ENCODE results near the gene EPB41L4B.

Gene EPB41L4B

GRCh38 chr9:109321727-109322126 lies 868 bp upstream of the EPB41L4B start:
- DNase-seq (ENCODE audit: low read depth in 2 of 3, low spot score in 2 of 3): no peak

GRCh38 chr9:109320331-109320741 lies 523 bp downstream of the EPB41L4B start:
- no peak for DNase-seq (ENCODE audit: low read depth in 2 of 3, low spot score in 2 of 3)

GRCh38 chr9:109319626-109320241 lies 1.1 kb downstream of the EPB41L4B start:
- no peak for DNase-seq (ENCODE audit: low read depth in 2 of 3, low spot score in 2 of 3)

GRCh38 chr9:109319017-109319625 lies 1.7 kb downstream of the EPB41L4B start:
- no peak for DNase-seq (ENCODE audit: low read depth in 2 of 3, low spot score in 2 of 3)

- no peak for DNase-seq (ENCODE audit: low read depth in 2 of 3, low spot score in 2 of 3)
These were observed 2.7 kb downstream of the EPB41L4B start for GRCh38 chr9:109317979-109318741.

GRCh38 chr9:109317311-109317978 lies 3.4 kb downstream of the EPB41L4B start:
- DNase-seq (ENCODE audit: low read depth in 2 of 3, low spot score in 2 of 3): no peak

- no peak for DNase-seq (ENCODE audit: low read depth in 2 of 3, low spot score in 2 of 3)
These were observed 4.6 kb downstream of the EPB41L4B start for GRCh38 chr9:109316207-109316640.

- DNase-seq (ENCODE audit: low read depth in 2 of 3, low spot score in 2 of 3): no peak
These were observed 5.2 kb downstream of the EPB41L4B start for GRCh38 chr9:109315480-109316206.

- DNase-seq (ENCODE audit: low read depth in 2 of 3, low spot score in 2 of 3): no peak
These were observed 6.8 kb downstream of the EPB41L4B start for GRCh38 chr9:109314011-109314531.

- no peak for DNase-seq (ENCODE audit: low read depth in 2 of 3, low spot score in 2 of 3)
These were observed 7.5 kb downstream of the EPB41L4B start for GRCh38 chr9:109313351-109313750.

GRCh38 chr9:109312783-109313182 lies 8.1 kb downstream of the EPB41L4B start:
- no peak for DNase-seq (ENCODE audit: low read depth in 2 of 3, low spot score in 2 of 3)

GRCh38 chr9:109311731-109312130 lies 9.1 kb downstream of the EPB41L4B start:
- no peak for DNase-seq (ENCODE audit: low read depth in 2 of 3, low spot score in 2 of 3)

GRCh38 chr9:109311286-109311685 lies 9.6 kb downstream of the EPB41L4B start:
- no peak for DNase-seq (ENCODE audit: low read depth in 2 of 3, low spot score in 2 of 3)

- no peak for DNase-seq (ENCODE audit: low read depth in 2 of 3, low spot score in 2 of 3)
These were observed 10.4 kb downstream of the EPB41L4B start for GRCh38 chr9:109310486-109310901.

GRCh38 chr9:109309282-109309681 lies 11.6 kb downstream of the EPB41L4B start:
- no peak for DNase-seq (ENCODE audit: low read depth in 2 of 3, low spot score in 2 of 3)

- DNase-seq (ENCODE audit: low read depth in 2 of 3, low spot score in 2 of 3): no peak
These were observed 13.2 kb downstream of the EPB41L4B start for GRCh38 chr9:109307380-109308240.

- DNase-seq (ENCODE audit: low read depth in 2 of 3, low spot score in 2 of 3): no peak
These were observed 15.1 kb downstream of the EPB41L4B start for GRCh38 chr9:109305801-109306200.

GRCh38 chr9:109304347-109304746 lies 16.5 kb downstream of the EPB41L4B start:
- DNase-seq (ENCODE audit: low read depth in 2 of 3, low spot score in 2 of 3): no peak

- DNase-seq (ENCODE audit: low read depth in 2 of 3, low spot score in 2 of 3): no peak
These were observed 17.0 kb downstream of the EPB41L4B start for GRCh38 chr9:109303900-109304299.

GRCh38 chr9:109302606-109303005 lies 18.3 kb downstream of the EPB41L4B start:
- DNase-seq (ENCODE audit: low read depth in 2 of 3, low spot score in 2 of 3): no peak
